Measurements from ENCODE around the gene NIT1. TPM values are rescaled to one million over a fixed set of nuclear protein-coding genes. Genes with fewer than 3 reads are reported as not detected.

NIT1 gene
- total and polyA plus RNA-seq, 2 donors (not counting 1 experiment from before 2014, with no cell fraction given): 53.5 to 61.0 TPM

DNA sequence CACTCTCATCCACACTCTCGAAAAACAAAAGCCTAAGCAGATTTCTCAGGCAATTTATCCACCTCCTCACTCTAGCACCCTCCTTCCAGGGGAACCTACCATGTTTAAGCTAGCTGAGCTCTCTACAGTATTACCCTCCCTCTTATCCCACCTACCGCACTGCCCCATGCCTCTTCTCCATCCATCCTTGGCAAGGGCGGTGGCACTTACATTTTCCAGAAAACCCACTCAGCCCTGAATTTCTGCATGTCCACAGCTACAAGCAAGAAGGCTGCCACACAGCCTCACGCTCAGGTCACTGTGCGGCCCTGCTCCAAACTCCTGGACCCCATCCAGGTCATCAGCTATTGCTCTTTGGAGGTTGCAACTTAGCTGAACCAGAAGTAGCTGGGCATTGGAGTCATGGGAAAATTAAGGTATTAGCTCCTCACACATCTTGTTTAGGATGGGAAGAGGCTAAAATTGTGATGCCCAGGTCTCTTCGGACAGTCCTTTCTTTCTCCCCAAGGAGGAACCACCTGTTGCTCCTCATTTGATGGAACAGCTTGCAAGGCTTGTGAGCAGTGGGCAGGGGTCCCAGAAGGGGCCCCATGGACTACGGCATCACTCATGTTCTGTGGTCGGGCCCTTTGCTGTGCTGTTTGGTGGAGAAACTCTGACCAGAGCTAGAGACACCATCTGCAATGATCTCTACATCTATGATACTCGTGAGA lies 18.7 kb upstream of the NIT1 start:
- POLR2A ChIA-PET: interaction anchor here (0.9 to 2.8 kb wide), 7 partner anchors 17 to 109 kb away, joined by 3 to 23 read pairs (median 5); partner anchors contain the start of genes ARHGAP30, F11R, NIT1 and PFDN2
- DNase-seq (no peak), ATAC-seq (ENCODE audit: low read depth) (no peak)
- H2AFZ ChIP-seq (ENCODE audit: insufficient read depth, low read depth, low read length, poor library complexity, severe bottlenecking): no peak overlapping the region
- H3K9ac ChIP-seq (ENCODE audit: low read length): no peak overlapping the region
- Mint-ChIP-seq H3K4me1 (peaks cover 36% of the 10 kb centered on the region), H3K27ac (peak overlapping the region; percentile 90), H3K4me3 (peak overlapping the region; percentile 94), H3K9me3 (ENCODE audit: insufficient read depth) (no peaks in the 10 kb centered on the region), H3K27me3 (no peaks in the 10 kb centered on the region)
- H3K4me2 ChIP-seq (replicated peaks; ENCODE audit: low read depth, low read length, poor library complexity, severe bottlenecking): peak overlapping the region; percentile 87
- H4K20me1 ChIP-seq (ENCODE audit: control insufficient read depth, insufficient read depth, low read length, poor library complexity, severe bottlenecking): no peaks in the 10 kb centered on the region
- intact Hi-C loops (cut with micrococcal nuclease): loop anchor here (5.0 to 10.0 kb wide), 2 partner anchors 77 to 286 kb away; partner anchors contain the start of gene F11R
- CTCF ChIA-PET: interaction anchor here (1.2 to 8.7 kb wide), 8 partner anchors 28 to 103 kb away, joined by 4 to 142 read pairs (median 33); partner anchors contain the start of genes ARHGAP30, F11R, TSTD1 and USF1
- no peak overlapping the region for H3K27ac ChIP-seq (ENCODE audit: low read length in 2 of 2)
- 99% methylated on average over 8 of the region's 9 CpGs for WGBS (ENCODE audit: insufficient coverage)
- no peak overlapping the region for H3K4me3 ChIP-seq (ENCODE audit: control extremely low read depth in 1 of 5, extremely low read depth in 1 of 5, insufficient read depth in 1 of 5, low read depth in 2 of 5, low read length in 4 of 5)
- H3K4me1 ChIP-seq (ENCODE audit: control insufficient read depth in 2 of 2, insufficient read depth in 2 of 2, low read length in 2 of 2): peaks cover 16 to 31% of the 10 kb centered on the region in 2 donors
- TF ChIP-seq EZH2 (IDR thresholded peaks at IDR 0.05; ENCODE audit: borderline replicate concordance, insufficient read depth, low read depth, low read length, poor library complexity, severe bottlenecking) (no peak), CTCF (IDR thresholded peaks at IDR 0.05) (no peak)
- no peaks in the 10 kb centered on the region for H3K79me2 ChIP-seq (ENCODE audit: control insufficient read depth, insufficient read depth, low read length)
- no peaks in the 10 kb centered on the region for H3K9me3 ChIP-seq (ENCODE audit: control extremely low read depth in 1 of 3, control insufficient read depth in 2 of 3, insufficient read depth in 1 of 3, low read length in 2 of 3)
- H3K36me3 ChIP-seq (replicated peaks in 1 of 2; ENCODE audit: control extremely low read depth in 1 of 2, control insufficient read depth in 1 of 2, extremely low read depth in 1 of 2, insufficient read depth in 2 of 2, low read length in 1 of 2): peaks cover 0 to 24% of the 10 kb centered on the region in 2 experiments
- H3K27me3 ChIP-seq (replicated peaks in 1 of 4; ENCODE audit: control extremely low read depth in 1 of 4, control insufficient read depth in 3 of 4, insufficient read depth in 4 of 4, low read length in 3 of 4): no peaks in the 10 kb centered on the region

DNA sequence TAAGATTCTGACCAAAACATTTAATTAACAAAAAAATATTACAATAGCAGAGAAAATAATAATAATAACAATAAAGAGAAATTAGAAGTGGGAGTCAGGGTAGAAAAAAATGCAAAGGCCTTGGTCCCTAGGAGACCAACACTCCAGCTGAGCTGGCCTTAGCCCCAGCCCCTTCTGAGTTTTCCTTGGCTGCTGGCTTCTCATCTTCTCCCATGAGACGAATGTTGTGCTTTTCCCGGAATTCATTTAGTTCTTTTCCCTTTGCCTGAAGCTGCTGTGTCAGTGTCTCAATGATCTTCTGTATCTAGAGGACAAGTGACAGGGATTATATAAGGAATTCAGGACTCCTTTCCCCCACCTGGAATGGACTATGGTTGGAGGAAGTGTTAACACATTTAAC lies 17.3 kb upstream of the NIT1 start:
- H3K27ac Mint-ChIP-seq: no peak overlapping the region
- H3K36me3 ChIP-seq (replicated peaks in 1 of 2; ENCODE audit: control extremely low read depth in 1 of 2, control insufficient read depth in 1 of 2, extremely low read depth in 1 of 2, insufficient read depth in 2 of 2, low read length in 1 of 2): peaks cover 0 to 24% of the 10 kb centered on the region in 2 experiments

More for the DNA sequence above, 17.3 kb upstream of the NIT1 start:
- Histone ChIP-seq H2AFZ (ENCODE audit: insufficient read depth, low read depth, low read length, poor library complexity, severe bottlenecking) (no peak overlapping the region), H3K79me2 (ENCODE audit: control insufficient read depth, insufficient read depth, low read length) (peaks cover 3% of the 10 kb centered on the region), H3K4me2 (replicated peaks; ENCODE audit: low read depth, low read length, poor library complexity, severe bottlenecking) (no peak overlapping the region), H3K27ac (ENCODE audit: low read length in 2 of 2) (no peak overlapping the region), H3K27me3 (replicated peaks in 1 of 4; ENCODE audit: control extremely low read depth in 1 of 4, control insufficient read depth in 3 of 4, insufficient read depth in 4 of 4, low read length in 3 of 4) (no peaks in the 10 kb centered on the region), H3K4me3 (ENCODE audit: control extremely low read depth in 1 of 5, extremely low read depth in 1 of 5, insufficient read depth in 1 of 5, low read depth in 2 of 5, low read length in 4 of 5) (no peak overlapping the region), H3K9ac (ENCODE audit: low read length) (no peak overlapping the region), H3K9me3 (ENCODE audit: control extremely low read depth in 1 of 3, control insufficient read depth in 2 of 3, insufficient read depth in 1 of 3, low read length in 2 of 3) (no peaks in the 10 kb centered on the region), H4K20me1 (ENCODE audit: control insufficient read depth, insufficient read depth, low read length, poor library complexity, severe bottlenecking) (peaks cover 5% of the 10 kb centered on the region), H3K4me1 (ENCODE audit: control insufficient read depth in 2 of 2, insufficient read depth in 2 of 2, low read length in 2 of 2) (peaks cover 16 to 31% of the 10 kb centered on the region in 2 donors)
- WGBS (ENCODE audit: insufficient coverage): no CpG with 5 or more reads among the region's 2 CpGs
- intact Hi-C loops (cut with micrococcal nuclease): no loop called here
- DNase-seq (no peak), ATAC-seq (ENCODE audit: low read depth) (no peak)
- POLR2A ChIA-PET: no interaction called here
- no peak overlapping the region for H3K4me3 Mint-ChIP-seq
- no peaks in the 10 kb centered on the region for H3K9me3 Mint-ChIP-seq (ENCODE audit: insufficient read depth)
- H3K27me3 Mint-ChIP-seq: no peaks in the 10 kb centered on the region
- CTCF ChIA-PET: interaction anchor here (1.2 to 8.7 kb wide), 3 partner anchors 30 to 104 kb away, joined by 3 to 142 read pairs (median 137); partner anchors contain the start of genes ARHGAP30 and PPOX
- H3K4me1 Mint-ChIP-seq: peaks cover 39% of the 10 kb centered on the region
- TF ChIP-seq CTCF (IDR thresholded peaks at IDR 0.05) (no peak), EZH2 (IDR thresholded peaks at IDR 0.05; ENCODE audit: borderline replicate concordance, insufficient read depth, low read depth, low read length, poor library complexity, severe bottlenecking) (no peak)
